ENCODE measurements around the gene DUSP12. TPM values are rescaled to one million over a fixed set of nuclear protein-coding genes. Genes with fewer than 3 reads are reported as not detected.
A peak's percentile ranks its signal among the peaks of the same experiment; 100 is the strongest.

The DUSP12 gene
- total RNA-seq, 1 donor from 2014 or later: 19.3 TPM

- Mint-ChIP-seq H3K9me3 (ENCODE audit: low read depth) (no peaks in the 10 kb centered on the region), H3K36me3 (ENCODE audit: low read depth) (no peaks in the 10 kb centered on the region), H3K4me1 (ENCODE audit: low read depth) (no peaks in the 10 kb centered on the region), H3K27me3 (ENCODE audit: low read depth) (peaks cover 12% of the 10 kb centered on the region), H3K27ac (ENCODE audit: unreplicated experiment) (no peak overlapping the region), H3K4me3 (ENCODE audit: unreplicated experiment) (no peak overlapping the region)
- no peak for TF ChIP-seq CTCF (IDR thresholded peaks at IDR 0.05)
- DNase-seq (ENCODE audit: low spot score): no peak
These were observed 8.7 kb upstream of the DUSP12 start for GRCh38 chr1:161740921-161741320.

GRCh38 chr1:161743231-161743630 is 6.4 kb upstream of the DUSP12 start:
- no peak for DNase-seq (ENCODE audit: low spot score)
- no peak overlapping the region for H3K27ac Mint-ChIP-seq (ENCODE audit: unreplicated experiment)

GRCh38 chr1:161747801-161748200 is 1.8 kb upstream of the DUSP12 start:
- peaks cover 15% of the 10 kb centered on the region for H3K4me1 Mint-ChIP-seq (ENCODE audit: low read depth)
- TF ChIP-seq CTCF (IDR thresholded peaks at IDR 0.05): no peak
- H3K27me3 Mint-ChIP-seq (ENCODE audit: low read depth): peaks cover 4% of the 10 kb centered on the region
- no peak overlapping the region for H3K27ac Mint-ChIP-seq (ENCODE audit: unreplicated experiment)
- peaks cover 1% of the 10 kb centered on the region for H3K36me3 Mint-ChIP-seq (ENCODE audit: low read depth)
- H3K4me3 Mint-ChIP-seq (ENCODE audit: unreplicated experiment): no peak overlapping the region
- no peaks in the 10 kb centered on the region for H3K9me3 Mint-ChIP-seq (ENCODE audit: low read depth)
- DNase-seq (ENCODE audit: low spot score): no peak

More at GRCh38 chr1:161743231-161743630, 6.4 kb upstream of the DUSP12 start:
- Mint-ChIP-seq H3K4me1 (ENCODE audit: low read depth) (no peaks in the 10 kb centered on the region), H3K9me3 (ENCODE audit: low read depth) (no peaks in the 10 kb centered on the region), H3K4me3 (ENCODE audit: unreplicated experiment) (no peak overlapping the region), H3K27me3 (ENCODE audit: low read depth) (peaks cover 4% of the 10 kb centered on the region), H3K36me3 (ENCODE audit: low read depth) (no peaks in the 10 kb centered on the region)
- no peak for TF ChIP-seq CTCF (IDR thresholded peaks at IDR 0.05)

- Mint-ChIP-seq H3K9me3 (ENCODE audit: low read depth) (no peaks in the 10 kb centered on the region), H3K36me3 (ENCODE audit: low read depth) (no peaks in the 10 kb centered on the region), H3K4me1 (ENCODE audit: low read depth) (peaks cover 28% of the 10 kb centered on the region), H3K4me3 (ENCODE audit: unreplicated experiment) (no peak overlapping the region), H3K27ac (ENCODE audit: unreplicated experiment) (peak overlapping the region; percentile 41), H3K27me3 (ENCODE audit: low read depth) (no peaks in the 10 kb centered on the region)
- no peak for DNase-seq (ENCODE audit: low spot score)
- peak; percentile 75 for TF ChIP-seq CTCF (IDR thresholded peaks at IDR 0.05)
These were observed 14.0 kb downstream of the DUSP12 start for GRCh38 chr1:161763522-161764098.

- Mint-ChIP-seq H3K9me3 (ENCODE audit: low read depth) (no peaks in the 10 kb centered on the region), H3K4me3 (ENCODE audit: unreplicated experiment) (peak within 1 kb of the TSS; percentile 91), H3K4me1 (ENCODE audit: low read depth) (peaks cover 32% of the 10 kb centered on the region), H3K27ac (ENCODE audit: unreplicated experiment) (peak within 1 kb of the TSS; percentile 95), H3K36me3 (ENCODE audit: low read depth) (no peaks in the 10 kb centered on the region), H3K27me3 (ENCODE audit: low read depth) (no peaks in the 10 kb centered on the region)
- no peak for TF ChIP-seq CTCF (IDR thresholded peaks at IDR 0.05)
- no peak for DNase-seq (ENCODE audit: low spot score)
These were observed 16.8 kb downstream of the DUSP12 start, which contains the start of gene ATF6 for GRCh38 chr1:161766102-161766981. Gene ATF6 (plus strand): TSS chr1:161766320. CDS start chr1:161766361, 41 bp downstream.
